Naive thymus-derived CD4-positive, alpha-beta T cell (primary cell): ENCODE measurements around the gene ARRDC1. TPM values are rescaled to one million over a fixed set of nuclear protein-coding genes. Genes with fewer than 3 reads are reported as not detected.

Experiments
- ATAC-seq: fragments of 150-1000 bp; cut with Tn5 transposase; 2 replicates; pipeline ENCODE4 v1.10.0; 2021; ENCODE audit warnings: mild to moderate bottlenecking, moderate library complexity
- CTCF ChIA-PET: fragments of 350-600 bp; sonication (Branson Sonifier 250); formaldehyde crosslinking; loops from one replicate; lab custom pipeline; 2021; ENCODE audit warnings: antibody characterized with exemption; lab: Charles Lee
- POLR2A ChIA-PET: fragments of 350-600 bp; sonication (Branson Sonifier 250); formaldehyde crosslinking; loops from one replicate; lab custom pipeline; 2021; ENCODE audit warnings: antibody characterized with exemption, inconsistent platforms; lab: Charles Lee
- DNase-seq, 9 donors: peaks; one replicate each; pipeline versions ENCODE4 v3.0.0 to v3.0.0-alpha.2; 2020 to 2022; ENCODE audit warnings: mixed read lengths in 1 of 9
- H3K27ac ChIP-seq: one replicate; pipeline ENCODE4 v1.7.0; 2013; ENCODE audit warnings: mild to moderate bottlenecking, low read depth, low read length, moderate library complexity
- H3K27me3 ChIP-seq, 2 donors: one replicate each; pipeline ENCODE4 v1.7.0; 2013; ENCODE audit warnings: low read length in 2 of 2, mild to moderate bottlenecking in 2 of 2, moderate library complexity in 2 of 2; ENCODE audit not compliant: control insufficient read depth in 2 of 2, insufficient read depth in 2 of 2
- H3K36me3 ChIP-seq, 3 experiments: 1 replicate in 2 of 3; 2 replicates in 1 of 3; pipeline ENCODE4 v1.7.0; 2013; ENCODE audit warnings: low read length in 3 of 3, mild to moderate bottlenecking in 3 of 3, moderate library complexity in 1 of 3; ENCODE audit not compliant: insufficient read depth in 3 of 3, control insufficient read depth in 2 of 3
- H3K4me1 ChIP-seq, 2 donors: one replicate each; pipeline ENCODE4 v1.7.0; 2013; ENCODE audit warnings: low read length in 2 of 2, mild to moderate bottlenecking in 2 of 2, moderate library complexity in 1 of 2; ENCODE audit not compliant: control insufficient read depth in 2 of 2, insufficient read depth in 2 of 2
- H3K4me3 ChIP-seq: 2 replicates; pipeline ENCODE4 v1.7.0; 2013; ENCODE audit warnings: mild to moderate bottlenecking, low read length
- H3K9me3 ChIP-seq, 3 experiments: 1 replicate in 2 of 3; 2 replicates in 1 of 3; pipeline ENCODE4 v1.7.0; 2013; ENCODE audit warnings: low read length in 3 of 3; ENCODE audit not compliant: control insufficient read depth in 2 of 3
- H3K27ac Mint-ChIP-seq, 9 donors: one replicate each; pipeline ENCODE4 v1.8.0; 2020 to 2022; ENCODE audit warnings: mixed read lengths in 9 of 9, mild to moderate bottlenecking in 8 of 9, moderate library complexity in 5 of 9, inconsistent platforms in 2 of 9
- H3K27me3 Mint-ChIP-seq, 5 donors: one replicate each; pipeline ENCODE4 v1.8.0; 2021 to 2022; ENCODE audit warnings: mixed read lengths in 5 of 5, mild to moderate bottlenecking in 1 of 5
- H3K36me3 Mint-ChIP-seq, 5 donors: one replicate each; pipeline ENCODE4 v1.8.0; 2020 to 2022; ENCODE audit warnings: mixed read lengths in 5 of 5, mild to moderate bottlenecking in 3 of 5, inconsistent platforms in 1 of 5
- H3K4me1 Mint-ChIP-seq, 7 donors: one replicate each; pipeline ENCODE4 v1.8.0; 2020 to 2022; ENCODE audit warnings: mixed read lengths in 7 of 7, mild to moderate bottlenecking in 3 of 7, inconsistent platforms in 1 of 7
- H3K4me3 Mint-ChIP-seq, 10 donors: one replicate each; pipeline ENCODE4 v1.8.0; 2020 to 2022; ENCODE audit warnings: mild to moderate bottlenecking in 10 of 10, mixed read lengths in 10 of 10, moderate library complexity in 6 of 10, inconsistent platforms in 2 of 10
- H3K9me3 Mint-ChIP-seq, 11 donors: one replicate each; pipeline ENCODE4 v1.8.0; 2020 to 2022; ENCODE audit warnings: mixed read lengths in 11 of 11, mild to moderate bottlenecking in 4 of 11, inconsistent platforms in 1 of 11, moderate library complexity in 1 of 11
- intact Hi-C, 2 donors: fragments of 100-400 bp; cut with micrococcal nuclease; formaldehyde crosslinking; loops; one replicate each; pipeline ENCODE4 v1.15.1; 2023
- polyA plus RNA-seq, 2 donors: library from polyadenylated mRNA; unstranded; fragments of 300-500 nt; fragmentation: Illumina TruSeq; gene quantifications; one replicate each; pipeline ENCODE4 v1.2.3, GENCODE V29; 2021
- total RNA-seq, 6 experiments: library from RNA in 5 of 6; stranded (reverse) in 5 of 6; gene quantifications; 1 replicate in 5 of 6; 2 replicates in 1 of 6; pipeline ENCODE4 v1.2.3 and lab custom pipeline; 2021 to 2026

Gene ARRDC1
- total and polyA plus RNA-seq, 7 experiments from 2014 or later = 35.2 to 126 (median 77.1) TPM

DNA sequence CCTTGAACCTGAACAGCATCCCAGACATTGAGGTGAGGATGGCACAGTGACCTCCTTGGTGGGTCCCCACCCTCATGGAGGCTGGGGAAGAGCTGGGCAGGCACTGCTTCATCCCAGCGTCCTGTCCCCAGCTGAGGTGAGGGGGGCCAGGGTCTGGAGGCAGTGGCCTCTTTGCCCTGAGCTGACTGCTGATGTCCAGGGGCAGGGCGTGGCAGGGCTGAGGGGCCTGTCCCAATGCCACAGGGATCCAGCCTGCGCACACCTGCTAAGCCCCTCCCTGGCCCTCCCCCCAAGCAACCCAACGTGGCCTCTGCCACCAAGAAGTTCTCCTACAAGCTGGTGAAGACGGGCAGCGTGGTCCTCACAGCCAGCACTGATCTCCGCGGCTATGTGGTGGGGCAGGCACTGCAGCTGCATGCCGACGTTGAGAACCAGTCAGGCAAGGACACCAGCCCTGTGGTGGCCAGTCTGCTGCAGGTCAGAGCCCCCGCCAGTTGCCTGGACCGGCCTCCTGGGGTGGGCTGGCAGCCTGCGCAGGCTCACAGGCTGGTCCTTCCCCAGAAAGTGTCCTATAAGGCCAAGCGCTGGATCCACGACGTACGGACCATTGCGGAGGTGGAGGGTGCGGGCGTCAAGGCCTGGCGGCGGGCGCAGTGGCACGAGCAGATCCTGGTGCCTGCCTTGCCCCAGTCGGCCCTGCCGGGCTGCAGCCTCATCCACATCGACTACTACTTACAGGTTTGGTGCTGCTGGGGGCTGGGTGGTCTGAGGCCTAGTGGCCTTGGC, 8.4 kb downstream of the ARRDC1 start:
- H3K36me3 Mint-ChIP-seq = peaks cover 0 to 5% (median 3%) of the 10 kb centered on the region in 5 donors
- POLR2A ChIA-PET = interaction anchor here (1.0 kb wide), 1 partner anchor 16 kb away, joined by 3 read pairs; no protein-coding TSS in a partner anchor
- no peaks in the 10 kb centered on the region for H3K9me3 Mint-ChIP-seq
- no peak overlapping the region for H3K4me3 ChIP-seq
- H3K4me1 ChIP-seq = peaks cover 14 to 22% of the 10 kb centered on the region in 2 donors
- H3K27me3 ChIP-seq = no peaks in the 10 kb centered on the region
- no peak overlapping the region for H3K27ac ChIP-seq
- no peaks in the 10 kb centered on the region for H3K27me3 Mint-ChIP-seq
- intact Hi-C loops = no loop called here
- H3K4me3 Mint-ChIP-seq = no peak overlapping the region
- H3K4me1 Mint-ChIP-seq = peaks cover 12 to 31% (median 27%) of the 10 kb centered on the region in 7 donors
- peak overlapping the region in 1 of 9 donors; percentile 8 for H3K27ac Mint-ChIP-seq
- DNase-seq (no peak), ATAC-seq (no peak)
- peaks cover 0 to 44% (median 4%) of the 10 kb centered on the region in 3 experiments for H3K36me3 ChIP-seq
- no peaks in the 10 kb centered on the region for H3K9me3 ChIP-seq
- CTCF ChIA-PET = no interaction called here

GRCh38 chr9:137614631-137615386, 9.3 kb downstream of the ARRDC1 start:
- DNase-seq = no peak
- Histone ChIP-seq H3K27me3 (no peaks in the 10 kb centered on the region), H3K4me1 (peaks cover 18 to 22% of the 10 kb centered on the region in 2 donors), H3K9me3 (no peaks in the 10 kb centered on the region), H3K4me3 (no peak overlapping the region), H3K36me3 (peaks cover 0 to 44% (median 4%) of the 10 kb centered on the region in 3 experiments), H3K27ac (no peak overlapping the region)
- peak overlapping the region in 1 of 9 donors; percentile 6 for H3K27ac Mint-ChIP-seq
- H3K9me3 Mint-ChIP-seq = no peaks in the 10 kb centered on the region
- no peak overlapping the region for H3K4me3 Mint-ChIP-seq
- H3K27me3 Mint-ChIP-seq = no peaks in the 10 kb centered on the region
- peaks cover 0 to 7% (median 3%) of the 10 kb centered on the region in 5 donors for H3K36me3 Mint-ChIP-seq
- no peak for ATAC-seq
- intact Hi-C loops = no loop called here
- ChIA-PET CTCF (no interaction called here), POLR2A (interaction anchor here (0.6 kb wide), 1 partner anchor 85 kb away, joined by 3 read pairs; no protein-coding TSS in a partner anchor)
- peaks cover 17 to 32% (median 29%) of the 10 kb centered on the region in 7 donors for H3K4me1 Mint-ChIP-seq

- DNase-seq (no peak), ATAC-seq (no peak)
- Histone ChIP-seq H3K4me3 (no peak overlapping the region), H3K27ac (no peak overlapping the region), H3K27me3 (no peaks in the 10 kb centered on the region), H3K4me1 (peaks cover 22 to 23% of the 10 kb centered on the region in 2 donors), H3K9me3 (no peaks in the 10 kb centered on the region), H3K36me3 (peaks cover 0 to 44% (median 4%) of the 10 kb centered on the region in 3 experiments)
- Mint-ChIP-seq H3K4me1 (peaks cover 19 to 38% (median 30%) of the 10 kb centered on the region in 7 donors), H3K4me3 (peak overlapping the region in 1 of 10 donors; percentile 64), H3K36me3 (peaks cover 0 to 7% (median 3%) of the 10 kb centered on the region in 5 donors), H3K9me3 (no peaks in the 10 kb centered on the region), H3K27ac (no peak overlapping the region), H3K27me3 (no peaks in the 10 kb centered on the region)
- intact Hi-C loops = no loop called here
- CTCF ChIA-PET = no interaction called here
- POLR2A ChIA-PET = interaction anchor here (0.6 kb wide), 1 partner anchor 86 kb away, joined by 3 read pairs; no protein-coding TSS in a partner anchor
These were observed 9.9 kb downstream of the ARRDC1 start for GRCh38 chr9:137615387-137615871.

GRCh38 chr9:137618105-137619067, 12.9 kb downstream of the ARRDC1 start, which contains the start of gene EHMT1:
TSS of gene EHMT1 (plus strand) at chr9:137619005. CDS start at chr9:137619029, 24 bp downstream.
- Mint-ChIP-seq H3K36me3 (peaks cover 0 to 7% (median 3%) of the 10 kb centered on the region in 5 donors), H3K27me3 (no peaks in the 10 kb centered on the region), H3K9me3 (no peaks in the 10 kb centered on the region), H3K27ac (peak within 1 kb of the TSS; percentile 70 to 96 (median 92)), H3K4me3 (peak within 1 kb of the TSS; percentile 86 to 98 (median 90)), H3K4me1 (peaks cover 26 to 48% (median 43%) of the 10 kb centered on the region in 7 donors)
- Histone ChIP-seq H3K27me3 (no peaks in the 10 kb centered on the region), H3K36me3 (peaks cover 0 to 37% (median 4%) of the 10 kb centered on the region in 3 experiments), H3K4me1 (peaks cover 21 to 29% of the 10 kb centered on the region in 2 donors), H3K4me3 (peak within 1 kb of the TSS; percentile 80), H3K27ac (peak within 1 kb of the TSS; percentile 89), H3K9me3 (no peaks in the 10 kb centered on the region)
- ChIA-PET CTCF (interaction anchor here (0.6 to 0.7 kb wide), 2 partner anchors 55 to 496 kb away, joined by 3 read pairs; no protein-coding TSS in a partner anchor), POLR2A (interaction anchor here (0.7 to 1.9 kb wide), 9 partner anchors 10 to 66 kb away, joined by 3 to 23 read pairs (median 6); partner anchors contain the start of genes ARRDC1 and ZMYND19)
- ATAC-seq (peak; percentile 95), DNase-seq (peak; percentile 79 to 99 (median 94))
- intact Hi-C loops = loop anchor here (1.0 kb wide), 5 partner anchors 13 to 67 kb away; partner anchors contain the start of genes ARRDC1 (in 2 of the 2), MRPL41 (in 2 of the 2), ZMYND19 (in 2 of the 2) and DPH7 (in 1 of the 2)

- H3K9me3 Mint-ChIP-seq = no peaks in the 10 kb centered on the region
- H3K4me1 ChIP-seq = peaks cover 21 to 29% of the 10 kb centered on the region in 2 donors
These were observed 14.0 kb downstream of the ARRDC1 start for GRCh38 chr9:137619240-137620047.

More at GRCh38 chr9:137619240-137620047, 14.0 kb downstream of the ARRDC1 start:
- Mint-ChIP-seq H3K4me3 (peak overlapping the region; percentile 86 to 98 (median 90)), H3K36me3 (peaks cover 0 to 9% (median 3%) of the 10 kb centered on the region in 5 donors), H3K27ac (peak overlapping the region; percentile 43 to 94 (median 82)), H3K27me3 (no peaks in the 10 kb centered on the region), H3K4me1 (peaks cover 26 to 53% (median 47%) of the 10 kb centered on the region in 7 donors)
- Histone ChIP-seq H3K4me3 (peak overlapping the region; percentile 75), H3K36me3 (peaks cover 0 to 26% (median 0%) of the 10 kb centered on the region in 3 experiments), H3K27ac (peak overlapping the region; percentile 83), H3K9me3 (no peaks in the 10 kb centered on the region), H3K27me3 (no peaks in the 10 kb centered on the region)
- DNase-seq = peak in 5 of 9 donors; percentile 25 to 53 (median 32)
- ATAC-seq = peak; percentile 4
- CTCF ChIA-PET = interaction anchor here (1.3 kb wide), 1 partner anchor 47 kb away, joined by 5 read pairs; no protein-coding TSS in a partner anchor
- intact Hi-C loops = loop anchor here in 1 of 2 donors (1.0 kb wide), 1 partner anchor 68 kb away; the partner anchor contains the start of gene MRPL41
- POLR2A ChIA-PET = interaction anchor here (0.6 to 1.9 kb wide), 10 partner anchors 9 to 67 kb away, joined by 3 to 23 read pairs (median 5); partner anchors contain the start of genes ARRDC1 and ZMYND19
